MM.1S (cell line): Measurements from ENCODE around the gene TYMS.

Source experiments
- CTCF ChIP-seq: fragments of 300-600 bp; sonication (generic); IDR thresholded peaks from 2 replicates; pipeline ENCODE4 v1.5.1; 2016; ENCODE audit warnings: antibody characterized with exemption, low read length, mixed read lengths
- EZH2phosphoT487 ChIP-seq: fragments of 300-600 bp; sonication (generic); IDR thresholded peaks from 2 replicates; pipeline ENCODE4 v1.6.1; 2018; ENCODE audit warnings: antibody characterized with exemption, low read length

DNA sequence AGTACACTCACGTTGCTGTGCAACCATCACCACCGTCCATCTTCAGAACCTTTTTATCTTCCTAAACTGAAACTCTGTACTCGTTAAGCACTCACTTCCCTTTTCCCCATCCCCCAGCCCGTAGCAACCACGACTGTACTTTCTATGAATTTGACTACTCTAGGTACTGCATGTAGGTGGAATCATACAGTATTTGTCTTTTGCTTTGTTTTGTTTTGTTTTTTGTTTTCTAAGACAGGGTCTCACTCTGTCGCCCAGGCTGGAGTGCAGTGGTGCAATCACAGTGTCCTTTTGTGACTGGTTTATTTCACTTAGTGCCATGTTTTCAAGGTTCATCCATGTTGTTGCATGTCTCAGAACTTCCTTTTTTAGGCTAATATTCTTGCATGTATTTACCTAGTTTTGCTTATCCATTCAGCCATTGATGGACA lies 7.0 kb upstream of the TYMS start:
- no peak for TF ChIP-seq CTCF
- TF ChIP-seq EZH2phosphoT487: no peak
